ENCODE data around the gene PEAK1. TPM values are rescaled to one million over a fixed set of nuclear protein-coding genes. Genes with fewer than 3 reads are reported as not detected.
"Not testable (repeated sequence)": the region's sequence is repeated elsewhere in the genome, so short reads cannot be mapped to it uniquely, and the experiment has no call there.

Gene PEAK1
- total RNA-seq, 4 donors from 2014 or later = 91.8 to 170 (median 123) TPM

GRCh38 chr15:77406846-77407245, 13.1 kb downstream of the PEAK1 start:
- Histone ChIP-seq H3K27me3 (no peaks in the 10 kb centered on the region), H3K4me3 (no peak overlapping the region), H3K4me1 (peaks cover 12 to 21% (median 19%) of the 10 kb centered on the region in 4 donors), H3K9me3 (no peaks in the 10 kb centered on the region), H3K27ac (replicated peaks in 1 of 4) (no peak overlapping the region), H3K36me3 (no peaks in the 10 kb centered on the region)
- WGBS = 93% methylated on average over 4 of the region's 4 CpGs
- TF ChIP-seq CTCF (IDR thresholded peaks at IDR 0.05) = no peak
- no peak for TF ChIP-seq EP300 (IDR thresholded peaks at IDR 0.05)
- intact Hi-C loops (cut with DNase I) = no loop called here
- DNase-seq (ENCODE audit: extremely low spot score) = no peak

GRCh38 chr15:77406173-77406759, 13.6 kb downstream of the PEAK1 start:
- WGBS = 100% methylated on average over 1 of the region's 1 CpG
- H3K4me1 ChIP-seq = peaks cover 13 to 21% (median 17%) of the 10 kb centered on the region in 4 donors
- H3K4me3 ChIP-seq; intact Hi-C loops (cut with DNase I); H3K27ac ChIP-seq (replicated peaks in 1 of 4); H3K27me3 ChIP-seq; H3K9me3 ChIP-seq; H3K36me3 ChIP-seq; DNase-seq (ENCODE audit: extremely low spot score): not testable (repeated sequence)

GRCh38 chr15:77402740-77403379, 17.0 kb downstream of the PEAK1 start:
- TF ChIP-seq POLR2A (IDR thresholded peaks at IDR 0.05; ENCODE audit: low read depth) (no peak), EP300 (IDR thresholded peaks at IDR 0.05) (no peak), CTCF (IDR thresholded peaks at IDR 0.05) (no peak), POLR2AphosphoS5 (IDR thresholded peaks at IDR 0.05) (no peak)
- Histone ChIP-seq H3K27me3 (no peaks in the 10 kb centered on the region), H3K4me1 (peaks cover 5 to 14% (median 9%) of the 10 kb centered on the region in 4 donors), H3K4me3 (no peak overlapping the region), H3K27ac (replicated peaks in 1 of 4) (no peak overlapping the region), H3K36me3 (no peaks in the 10 kb centered on the region), H3K9me3 (peaks cover 0 to 26% (median 22%) of the 10 kb centered on the region in 4 donors)
- WGBS = 33% methylated on average over 1 of the region's 1 CpG
- DNase-seq (ENCODE audit: extremely low spot score) = no peak
- intact Hi-C loops (cut with DNase I) = no loop called here

GRCh38 chr15:77400258-77400657, 19.6 kb downstream of the PEAK1 start:
- DNase-seq (ENCODE audit: extremely low spot score) = no peak
- peaks cover 0 to 35% (median 30%) of the 10 kb centered on the region in 4 donors for H3K9me3 ChIP-seq
- no peak overlapping the region for H3K27ac ChIP-seq (replicated peaks in 1 of 4)
- peaks cover 0 to 14% (median 9%) of the 10 kb centered on the region in 4 donors for H3K4me1 ChIP-seq
- H3K36me3 ChIP-seq = no peaks in the 10 kb centered on the region
- H3K4me3 ChIP-seq = no peak overlapping the region
- TF ChIP-seq POLR2AphosphoS5 (IDR thresholded peaks at IDR 0.05) (no peak), CTCF (IDR thresholded peaks at IDR 0.05) (no peak), POLR2A (IDR thresholded peaks at IDR 0.05; ENCODE audit: low read depth) (no peak), EP300 (IDR thresholded peaks at IDR 0.05) (no peak)
- intact Hi-C loops (cut with DNase I) = no loop called here
- no peaks in the 10 kb centered on the region for H3K27me3 ChIP-seq
- WGBS = 92% methylated on average over 1 of the region's 1 CpG

GRCh38 chr15:77398927-77399326, 21.0 kb downstream of the PEAK1 start:
- intact Hi-C loops (cut with DNase I) = no loop called here
- peaks cover 0 to 14% (median 9%) of the 10 kb centered on the region in 4 donors for H3K4me1 ChIP-seq
- no peak overlapping the region for H3K27ac ChIP-seq (replicated peaks in 1 of 4)
- DNase-seq (ENCODE audit: extremely low spot score) = no peak
- H3K9me3 ChIP-seq = peaks cover 0 to 39% (median 32%) of the 10 kb centered on the region in 4 donors
- no peak overlapping the region for H3K4me3 ChIP-seq
- TF ChIP-seq POLR2AphosphoS5 (IDR thresholded peaks at IDR 0.05) = no peak
- TF ChIP-seq EP300 (IDR thresholded peaks at IDR 0.05) = no peak
- no peak for TF ChIP-seq POLR2A (IDR thresholded peaks at IDR 0.05; ENCODE audit: low read depth)
- no peak for TF ChIP-seq CTCF (IDR thresholded peaks at IDR 0.05)
- H3K36me3 ChIP-seq = no peaks in the 10 kb centered on the region
- no peaks in the 10 kb centered on the region for H3K27me3 ChIP-seq
- WGBS = 98% methylated on average over 1 of the region's 1 CpG
